K562 (cell line): ENCODE data around the gene ABHD17B. TPM values are rescaled to one million over a fixed set of nuclear protein-coding genes. Genes with fewer than 3 reads are reported as not detected.
"Not testable (repeated sequence)": the region's sequence is repeated elsewhere in the genome, so short reads cannot be mapped to it uniquely, and the experiment has no call there.

Experiments
- ATAC-seq: fragments of 200-7000 bp; cut with Tn5 transposase; 3 replicates; pipeline ENCODE4 v1.9.1; 2020; ENCODE audit warnings: moderate library complexity
- BruUV-seq: library from RNA; stranded (reverse); fragments of 400-500 nt; replicated peaks from 2 replicates; lab custom pipeline; 2021; lab: Mats Ljungman, UMichigan
- CTCF ChIA-PET: fragments of 300-600 bp; formaldehyde crosslinking; extraction: SDS; loops from one replicate; lab custom pipeline; 2021; ENCODE audit warnings: low intra/inter-chr PET ratio; lab: Yijun Ruan, JAX
- POLR2A ChIA-PET: fragments of 300-600, 350-650 bp; sonication (Branson Sonifier 250); formaldehyde crosslinking; extraction: SDS; loops from one replicate; lab custom pipeline; 2021; ENCODE audit warnings: antibody characterized with exemption, inconsistent platforms; lab: Yijun Ruan, JAX
- DNase-seq, 4 experiments: peaks; one replicate each; pipeline versions ENCODE4 v3.0.0 to v3.0.0-alpha.2; 2011 to 2018; ENCODE audit warnings: low spot score in 3 of 4, mixed read lengths in 3 of 4; ENCODE audit errors: extremely low read depth in 1 of 4
- FAIRE-seq: peaks from 2 replicates; lab custom pipeline; 2011; peaks lifted over from hg19 to GRCh38; lab: Jason Lieb, UNC
- H2AFZ ChIP-seq: 2 replicates; pipeline ENCODE4 v1.6.0; 2011; ENCODE audit warnings: low read depth, low read length, control low read depth, inconsistent platforms
- H3K27ac ChIP-seq: fragments of 200-600 bp; 3 replicates; pipeline ENCODE4 v1.8.0; 2011; ENCODE audit warnings: low read depth, mild to moderate bottlenecking, control low read depth, inconsistent platforms, low read length, moderate library complexity, mixed read lengths; ENCODE audit errors: extremely low read depth
- H3K27me3 ChIP-seq, 2 experiments: fragments of 300-600 bp in 1 of 2; 2 replicates in 1 of 2; 3 replicates in 1 of 2; pipeline versions ENCODE4 v1.6.0 to v1.8.0; 2011; ENCODE audit warnings: inconsistent platforms in 2 of 2, low read length in 2 of 2, mild to moderate bottlenecking in 1 of 2, mixed read lengths in 1 of 2, moderate library complexity in 1 of 2; ENCODE audit not compliant: control insufficient read depth in 2 of 2, insufficient read depth in 2 of 2
- H3K36me3 ChIP-seq: fragments of 300-600 bp; 3 replicates; pipeline ENCODE4 v1.8.0; 2011; ENCODE audit warnings: mild to moderate bottlenecking, low read length, inconsistent platforms; ENCODE audit not compliant: control insufficient read depth, insufficient read depth
- H3K4me1 ChIP-seq, 2 experiments: fragments of 200-600 bp in 1 of 2; replicated peaks in 1 of 2; 2 replicates in 1 of 2; 3 replicates in 1 of 2; pipeline versions ENCODE4 v1.5.1 to v1.8.0; 2011; ENCODE audit warnings: inconsistent platforms in 2 of 2, low read length in 2 of 2, mild to moderate bottlenecking in 1 of 2, mixed read lengths in 1 of 2, moderate library complexity in 1 of 2; ENCODE audit not compliant: control insufficient read depth in 2 of 2, insufficient read depth in 2 of 2
- H3K4me2 ChIP-seq: 2 replicates; pipeline ENCODE4 v1.6.1; 2011; ENCODE audit warnings: low read length, control low read depth, inconsistent platforms, mixed read lengths; ENCODE audit not compliant: insufficient read depth
- H3K4me3 ChIP-seq: fragments of 200-600 bp; sonication (generic), shearing (Covaris generic); 2 replicates; pipeline ENCODE4 v1.5.1; 2016; ENCODE audit warnings: control low read depth, inconsistent platforms
- H3K79me2 ChIP-seq: fragments of 200-600 bp; 3 replicates; pipeline ENCODE4 v1.8.0; 2011; ENCODE audit warnings: low read length, inconsistent platforms; ENCODE audit not compliant: control insufficient read depth, insufficient read depth
- H3K9ac ChIP-seq, 2 experiments: 2 replicates each; pipeline versions ENCODE4 v1.6.0 to v1.6.1; 2011; ENCODE audit warnings: low read depth in 2 of 2, low read length in 2 of 2, control low read depth in 1 of 2, inconsistent platforms in 1 of 2, mild to moderate bottlenecking in 1 of 2, mixed read lengths in 1 of 2; ENCODE audit not compliant: insufficient read depth in 1 of 2
- H3K9me1 ChIP-seq: one replicate; pipeline ENCODE4 v1.6.0; 2011; ENCODE audit warnings: inconsistent platforms, mild to moderate bottlenecking, low read length, moderate library complexity; ENCODE audit not compliant: control insufficient read depth, insufficient read depth
- H3K9me3 ChIP-seq: replicated peaks from 2 replicates; pipeline ENCODE4 v1.5.1; 2011; ENCODE audit warnings: low read depth, low read length, inconsistent platforms; ENCODE audit not compliant: control insufficient read depth, insufficient read depth
- H4K20me1 ChIP-seq: replicated peaks from 2 replicates; pipeline ENCODE4 v1.6.1; 2011; ENCODE audit warnings: low read length, inconsistent platforms, mixed read lengths; ENCODE audit not compliant: control insufficient read depth, insufficient read depth
- BACH1 ChIP-seq: fragments of 200-800 bp; sonication (Bioruptor generic); IDR thresholded peaks from 2 replicates; pipeline ENCODE4 v1.6.1; 2016; ENCODE audit warnings: missing genetic modification characterization, missing compliant biosample characterization
- DDX20 ChIP-seq: fragments of 450-650 bp; IDR thresholded peaks from 2 replicates; pipeline ENCODE4 v1.6.1; 2016; ENCODE audit warnings: missing genetic modification characterization, low read depth, mild to moderate bottlenecking, missing compliant biosample characterization, moderate library complexity
- E2F3 ChIP-seq: fragments of 250-450 bp; sonication (Bioruptor Pico); IDR thresholded peaks from 2 replicates; pipeline ENCODE4 v1.4.0; 2020; ENCODE audit warnings: mild to moderate bottlenecking
- GTF2A2 ChIP-seq: IDR thresholded peaks from 2 replicates; pipeline ENCODE4 v1.6.1; 2016; ENCODE audit warnings: mild to moderate bottlenecking, missing genetic modification characterization, missing compliant biosample characterization
- HDAC8 ChIP-seq: fragments of 450-650 bp; IDR thresholded peaks from 2 replicates; pipeline ENCODE4 v1.6.1; 2016; ENCODE audit warnings: mild to moderate bottlenecking, missing genetic modification characterization, moderate library complexity, missing compliant biosample characterization
- NR2C1 ChIP-seq, 2 experiments: fragments of 450-650 bp; IDR thresholded peaks; 2 replicates each; pipeline ENCODE4 v1.6.1; 2017; ENCODE audit warnings: mild to moderate bottlenecking in 2 of 2, antibody characterized with exemption in 1 of 2, inconsistent platforms in 1 of 2, missing compliant biosample characterization in 1 of 2, missing genetic modification characterization in 1 of 2
- PTRF ChIP-seq: fragments of 450-650 bp; IDR thresholded peaks from 2 replicates; pipeline ENCODE4 v1.6.1; 2016; ENCODE audit warnings: mild to moderate bottlenecking, missing genetic modification characterization, missing compliant biosample characterization
- PTTG1 ChIP-seq: fragments of 450-650 bp; IDR thresholded peaks from 2 replicates; pipeline ENCODE4 v1.6.1; 2016; ENCODE audit warnings: low read depth, mild to moderate bottlenecking, missing genetic modification characterization, missing compliant biosample characterization
- SMAD3 ChIP-seq: fragments of 450-650 bp; formaldehyde crosslinking; conservative IDR thresholded peaks from 2 replicates; pipeline ENCODE4 v1.4.0; 2020; ENCODE audit warnings: mild to moderate bottlenecking
- TAF7 ChIP-seq: fragments of 450-650 bp; IDR thresholded peaks from 2 replicates; pipeline ENCODE4 v1.6.1; 2016; ENCODE audit warnings: missing genetic modification characterization, missing compliant biosample characterization
- ZNF583 ChIP-seq: fragments of 250-450 bp; sonication (Bioruptor Pico); IDR thresholded peaks from 2 replicates; pipeline ENCODE4 v1.4.0; 2020
- ZNF668 ChIP-seq: fragments of 250-450 bp; sonication (Bioruptor Pico); IDR thresholded peaks from 2 replicates; pipeline ENCODE4 v1.8.0; 2022; ENCODE audit warnings: mild to moderate bottlenecking, inconsistent platforms
- WGBS: fragments of 100-300 bp; shearing (Covaris generic); methylation state at CpG from one replicate; pipeline ENCODE4 v1.1.6; 2016; ENCODE audit warnings: low coverage, mixed read lengths; ENCODE audit not compliant: insufficient coverage; ENCODE audit errors: missing lambda C conversion rate; 5-methylcytosine and 5-hydroxymethylcytosine counted together
- in situ Hi-C: fragments of 300-500 bp; cut with MboI; formaldehyde crosslinking; loops from 4 replicates; pipeline ENCODE4 v1.15.0; 2018; ENCODE audit warnings: inconsistent platforms, mixed read lengths
- intact Hi-C: fragments of 100-400 bp; cut with micrococcal nuclease; formaldehyde crosslinking; loops from 2 replicates; pipeline ENCODE4 v1.14.2; 2022
- polyA plus RNA-seq, 8 experiments: library from polyadenylated mRNA; depleted of rRNA in 4 of 8; stranded (reverse) in 5 of 8; unstranded in 3 of 8; fragments of >200 nt; fragmentation: Nextera tagmentation in 2 of 8; fragmentation: Illumina TruSeq in 1 of 8; extraction: Ambion mirVana in 2 of 8; extraction: Trizol in 1 of 8; gene quantifications; 2 replicates each; pipeline versions ENCODE4 v1.2.1 to v1.2.3, GENCODE V29; 2011 to 2014; ENCODE audit warnings: inconsistent platforms in 1 of 8, missing spikeins in 1 of 8
- total RNA-seq, 7 experiments: library from RNA; depleted of rRNA in 6 of 7; stranded (reverse); fragments of >200 nt in 6 of 7; fragmentation: Illumina TruSeq in 2 of 7; extraction: Trizol in 2 of 7; gene quantifications; 2 replicates each; pipeline versions ENCODE4 v1.2.1 to v1.2.3, GENCODE V29; 2011 to 2021; ENCODE audit warnings: low replicate concordance in 1 of 7
- TF ChIP-seq, protein P1 (sequence below), 2 experiments: fragments of 200-800 bp in 1 of 2; sonication (Bioruptor generic) in 1 of 2; sonication (generic) in 1 of 2; formaldehyde crosslinking in 1 of 2; IDR thresholded peaks in 1 of 2; conservative IDR thresholded peaks in 1 of 2; 2 replicates each; pipeline versions ENCODE4 v1.5.0 to v1.6.1; 2016 to 2020; ENCODE audit warnings: missing compliant biosample characterization in 1 of 2, missing genetic modification characterization in 1 of 2, missing genetic modification reagents in 1 of 2
- TF ChIP-seq, protein P2 (sequence below): fragments of 450-650 bp; conservative IDR thresholded peaks from 2 replicates; pipeline ENCODE4 v1.6.1; 2016; ENCODE audit warnings: missing genetic modification characterization, low read depth, mild to moderate bottlenecking, missing compliant biosample characterization, moderate library complexity
- TF ChIP-seq, protein P3 (sequence below): fragments of 200-800 bp; sonication (Bioruptor generic); IDR thresholded peaks from 2 replicates; pipeline ENCODE4 v1.6.1; 2017; ENCODE audit warnings: missing genetic modification characterization, missing compliant biosample characterization
- TF ChIP-seq, protein P4 (sequence below), 2 experiments: fragments of 250-450 bp in 1 of 2; fragments of 450-650 bp in 1 of 2; sonication (Bioruptor Pico) in 1 of 2; IDR thresholded peaks; 2 replicates each; pipeline versions ENCODE4 v1.6.1 to v1.8.0; 2016 to 2021; ENCODE audit warnings: mild to moderate bottlenecking in 2 of 2, moderate library complexity in 2 of 2, missing compliant biosample characterization in 1 of 2, missing genetic modification characterization in 1 of 2

ABHD17B gene
- total and polyA plus RNA-seq, 9 of the 15 experiments (the other 6 are each of a cell fraction or from before 2014, with no cell fraction given): 1.9 to 13.4 (median 10.1) TPM

DNA sequence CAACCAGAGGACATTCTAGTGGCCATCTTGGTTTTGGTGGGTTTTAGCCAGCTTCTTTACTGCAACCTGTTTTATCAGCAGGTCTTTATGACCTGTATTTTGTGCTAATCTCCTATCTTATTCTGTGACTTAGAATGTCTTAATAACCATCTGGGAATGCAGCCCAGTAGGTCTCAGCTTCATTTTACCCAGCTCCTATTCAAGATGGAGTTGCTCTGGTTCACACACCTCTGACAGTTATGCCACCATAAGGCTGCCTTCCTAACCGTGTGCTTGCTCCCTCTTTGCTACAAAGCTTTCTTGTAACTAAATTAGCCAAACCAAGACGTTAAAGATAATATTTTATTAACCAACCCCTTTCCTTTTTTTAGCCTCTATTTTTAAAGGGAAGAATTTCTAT lies 43.7 kb upstream of the ABHD17B start:
- H3K27me3 ChIP-seq; H3K9me3 ChIP-seq; H2AFZ ChIP-seq; H3K79me2 ChIP-seq; intact Hi-C loops; FAIRE-seq; H3K9me1 ChIP-seq; CTCF ChIA-PET; in situ Hi-C loops; BruUV-seq; H4K20me1 ChIP-seq; H3K4me3 ChIP-seq; H3K36me3 ChIP-seq; DNase-seq; H3K9ac ChIP-seq; ATAC-seq; H3K4me1 ChIP-seq; H3K4me2 ChIP-seq; TF ChIP-seq NR2C1 (IDR thresholded peaks at IDR 0.05): not testable (repeated sequence)
- 65% methylated on average over 2 of the region's 2 CpGs for WGBS
- POLR2A ChIA-PET: interaction anchor here (1.1 kb wide), 1 partner anchor 157 kb away, joined by 3 read pairs; no protein-coding TSS in a partner anchor
- peak overlapping the region; percentile 29; the same call in 1 of the 3 replicates for H3K27ac ChIP-seq
- TF ChIP-seq PTRF (tag) (peak; percentile 79), GTF2A2 (tag) (0 out of 2 replicates have a peak, but pooled peaks have one; percentile 28), DDX20 (tag) (peak; percentile 79; the same call in 1 of the 2 replicates), SMAD3 (0 out of 2 replicates have a peak, but pooled peaks have one; percentile 46), BACH1 (peak; percentile 23; the same call in 1 of the 2 replicates), ZNF583 (CRISPR knock-in tag) (peak; percentile 77; the same call in 1 of the 2 replicates), HDAC8 (tag) (0 out of 2 replicates have a peak, but pooled peaks have one; percentile 37), PTTG1 (tag) (peak; percentile 87), TAF7 (tag) (0 out of 2 replicates have a peak, but pooled peaks have one; percentile 23), NR2C1 (tag; IDR thresholded peaks at IDR 0.05) (peak; percentile 69), E2F3 (peak; percentile 32; the same call in 1 of the 2 replicates), ZNF668 (CRISPR knock-in tag) (peak; percentile 71; the same call in 1 of the 2 replicates)
- TF ChIP-seq, protein P1, sequence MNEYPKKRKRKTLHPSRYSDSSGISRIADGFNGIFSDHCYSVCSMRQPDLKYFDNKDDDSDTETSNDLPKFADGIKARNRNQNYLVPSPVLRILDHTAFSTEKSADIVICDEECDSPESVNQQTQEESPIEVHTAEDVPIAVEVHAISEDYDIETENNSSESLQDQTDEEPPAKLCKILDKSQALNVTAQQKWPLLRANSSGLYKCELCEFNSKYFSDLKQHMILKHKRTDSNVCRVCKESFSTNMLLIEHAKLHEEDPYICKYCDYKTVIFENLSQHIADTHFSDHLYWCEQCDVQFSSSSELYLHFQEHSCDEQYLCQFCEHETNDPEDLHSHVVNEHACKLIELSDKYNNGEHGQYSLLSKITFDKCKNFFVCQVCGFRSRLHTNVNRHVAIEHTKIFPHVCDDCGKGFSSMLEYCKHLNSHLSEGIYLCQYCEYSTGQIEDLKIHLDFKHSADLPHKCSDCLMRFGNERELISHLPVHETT (CRISPR knock-in tag; conservative IDR thresholded peaks at IDR 0.05 in 1 of 2, IDR thresholded peaks at IDR 0.05 in 1 of 2): peak in 1 of 2 experiments; percentile 58; a peak in 2 of 4 replicates
- TF ChIP-seq, protein P2, sequence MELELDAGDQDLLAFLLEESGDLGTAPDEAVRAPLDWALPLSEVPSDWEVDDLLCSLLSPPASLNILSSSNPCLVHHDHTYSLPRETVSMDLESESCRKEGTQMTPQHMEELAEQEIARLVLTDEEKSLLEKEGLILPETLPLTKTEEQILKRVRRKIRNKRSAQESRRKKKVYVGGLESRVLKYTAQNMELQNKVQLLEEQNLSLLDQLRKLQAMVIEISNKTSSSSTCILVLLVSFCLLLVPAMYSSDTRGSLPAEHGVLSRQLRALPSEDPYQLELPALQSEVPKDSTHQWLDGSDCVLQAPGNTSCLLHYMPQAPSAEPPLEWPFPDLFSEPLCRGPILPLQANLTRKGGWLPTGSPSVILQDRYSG (tag): peak; percentile 72; the same call in 1 of the 2 replicates
- TF ChIP-seq, protein P3, sequence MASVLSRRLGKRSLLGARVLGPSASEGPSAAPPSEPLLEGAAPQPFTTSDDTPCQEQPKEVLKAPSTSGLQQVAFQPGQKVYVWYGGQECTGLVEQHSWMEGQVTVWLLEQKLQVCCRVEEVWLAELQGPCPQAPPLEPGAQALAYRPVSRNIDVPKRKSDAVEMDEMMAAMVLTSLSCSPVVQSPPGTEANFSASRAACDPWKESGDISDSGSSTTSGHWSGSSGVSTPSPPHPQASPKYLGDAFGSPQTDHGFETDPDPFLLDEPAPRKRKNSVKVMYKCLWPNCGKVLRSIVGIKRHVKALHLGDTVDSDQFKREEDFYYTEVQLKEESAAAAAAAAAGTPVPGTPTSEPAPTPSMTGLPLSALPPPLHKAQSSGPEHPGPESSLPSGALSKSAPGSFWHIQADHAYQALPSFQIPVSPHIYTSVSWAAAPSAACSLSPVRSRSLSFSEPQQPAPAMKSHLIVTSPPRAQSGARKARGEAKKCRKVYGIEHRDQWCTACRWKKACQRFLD (CRISPR knock-in tag): peak; percentile 65
- TF ChIP-seq, protein P4, sequence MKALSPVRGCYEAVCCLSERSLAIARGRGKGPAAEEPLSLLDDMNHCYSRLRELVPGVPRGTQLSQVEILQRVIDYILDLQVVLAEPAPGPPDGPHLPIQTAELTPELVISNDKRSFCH (CRISPR knock-in tag; IDR thresholded peaks at IDR 0.05): not testable (repeated sequence)
- TF ChIP-seq, protein P4 (tag; IDR thresholded peaks at IDR 0.05): peak; percentile 88
